Nucleus accumbens (tissue), 56 donors: ENCODE data around the gene RBP3.
"Not testable (repeated sequence)": the region's sequence is repeated elsewhere in the genome, so short reads cannot be mapped to it uniquely, and the experiment has no call there.

Experiments used
- DNase-seq, 56 donors: peaks; one replicate each; lab custom pipeline; 2025; lab: John Stamatoyannopoulos, UW

RBP3 gene

DNA sequence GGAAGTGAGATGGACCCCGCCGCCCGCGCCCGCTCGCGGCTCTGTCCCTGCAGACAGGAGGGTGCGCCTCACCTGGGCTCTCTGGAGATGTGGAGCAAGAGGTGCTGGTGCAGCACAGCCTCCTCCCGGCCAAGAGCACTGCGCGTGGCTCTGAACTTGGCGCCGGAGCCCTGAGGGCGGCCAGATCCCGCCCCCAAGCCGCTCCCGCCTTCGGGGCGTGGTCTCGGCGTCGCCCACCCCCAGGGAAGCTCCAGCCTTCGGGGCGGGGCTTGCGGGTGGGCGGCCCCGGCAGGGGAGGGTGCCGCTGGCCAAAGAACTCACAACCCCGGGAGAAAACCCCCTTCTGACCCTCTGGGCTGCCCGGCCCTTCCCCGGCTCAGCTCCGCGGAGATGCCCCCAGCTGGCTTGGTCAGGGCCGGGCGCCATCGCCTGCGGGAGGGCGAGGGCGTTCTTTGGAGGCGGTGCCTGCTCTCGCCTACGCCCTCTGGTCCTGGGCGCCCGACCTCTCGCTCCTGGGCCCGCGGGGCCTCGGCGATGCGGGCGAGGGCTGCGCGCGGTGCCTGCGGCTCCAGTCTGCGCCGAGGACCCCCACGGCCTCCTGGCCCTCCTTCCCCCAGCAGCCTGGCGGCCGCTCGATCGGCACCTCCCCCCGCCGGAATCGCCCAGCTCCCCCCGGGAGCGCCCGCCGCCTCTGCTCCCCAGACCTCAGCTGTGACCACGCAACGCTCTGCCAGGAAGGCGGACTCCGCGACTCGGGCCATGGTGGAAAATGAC, 36.2 kb downstream of the RBP3 start, which contains the start of gene ZNF488:
Gene ZNF488 (minus strand): TSS at position 146 of the 774 bp plus-strand sequence. CDS start 15,464 bp downstream, outside the sequence.
- peak in 55 of 56 donors; percentile 35 to 95 (median 84) for DNase-seq

GRCh38 chr10:47386104-47386503, 37.9 kb downstream of the RBP3 start:
- DNase-seq: not testable (repeated sequence)

DNA sequence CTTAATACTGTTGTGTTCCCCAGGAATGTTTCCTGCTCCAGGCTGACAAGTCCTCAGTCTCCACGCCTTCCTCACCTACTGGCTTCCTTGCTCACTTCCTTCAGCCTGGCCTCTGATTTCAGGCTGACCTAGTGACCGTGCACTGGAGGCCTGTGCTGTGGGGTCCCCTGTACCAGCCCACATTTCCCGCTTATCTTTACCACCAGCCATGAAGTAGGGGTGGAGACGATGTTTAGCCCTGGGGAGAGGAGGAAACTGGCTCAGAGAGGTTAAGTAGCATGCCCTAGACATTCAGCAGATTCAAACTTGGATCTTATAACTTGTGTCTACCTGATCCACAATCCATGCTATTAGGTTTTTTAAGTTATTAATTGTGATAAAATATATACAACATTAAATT, 40.7 kb downstream of the RBP3 start:
- DNase-seq: no peak

DNA sequence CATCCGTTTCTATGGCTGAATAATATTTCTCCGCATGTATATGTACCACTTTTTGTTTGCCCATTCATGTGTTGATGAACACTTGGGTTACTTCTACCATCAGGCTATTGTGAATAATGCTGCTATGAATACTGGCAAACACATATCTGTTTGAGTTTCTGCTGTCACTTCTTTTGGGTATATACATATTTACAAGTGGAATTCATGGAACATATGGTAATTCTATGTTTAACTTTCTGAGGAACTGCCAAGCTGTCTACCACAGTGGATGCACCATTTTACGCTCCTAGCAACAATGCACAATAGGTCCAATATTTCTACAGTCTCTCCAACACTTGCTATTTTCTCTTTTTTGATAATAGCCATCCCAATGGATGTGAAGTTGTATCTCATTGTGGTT, 41.5 kb downstream of the RBP3 start:
- no peak for DNase-seq

- no peak for DNase-seq
These were observed 48.2 kb downstream of the RBP3 start for GRCh38 chr10:47396311-47396717.

GRCh38 chr10:47397256-47397655, 49.1 kb downstream of the RBP3 start:
- DNase-seq: no peak

GRCh38 chr10:47400251-47400650, 52.1 kb downstream of the RBP3 start:
- DNase-seq: no peak

GRCh38 chr10:47400786-47401185, 52.6 kb downstream of the RBP3 start:
- DNase-seq: no peak

DNA sequence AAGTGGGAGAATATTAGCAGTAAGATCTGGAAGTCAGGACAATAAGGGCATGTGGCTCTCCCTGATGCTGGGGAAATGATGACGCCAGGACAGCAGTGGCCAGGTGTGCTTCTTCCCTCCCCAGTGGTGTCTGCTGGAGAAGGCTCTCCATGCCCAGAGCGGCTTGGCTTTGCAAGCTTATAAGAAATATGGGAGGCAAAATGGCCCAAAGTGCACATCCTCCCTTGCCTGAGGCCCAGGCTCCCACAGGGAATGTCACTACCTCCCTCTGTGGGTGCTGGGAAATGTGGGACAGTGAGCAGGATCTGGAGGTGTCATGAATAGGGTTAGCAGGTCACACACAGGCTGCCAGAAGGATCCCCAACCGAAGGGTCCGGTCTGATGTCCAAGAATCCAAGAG, 53.0 kb downstream of the RBP3 start:
- no peak for DNase-seq

GRCh38 chr10:47401874-47402640, 53.9 kb downstream of the RBP3 start:
- DNase-seq: no peak

DNA sequence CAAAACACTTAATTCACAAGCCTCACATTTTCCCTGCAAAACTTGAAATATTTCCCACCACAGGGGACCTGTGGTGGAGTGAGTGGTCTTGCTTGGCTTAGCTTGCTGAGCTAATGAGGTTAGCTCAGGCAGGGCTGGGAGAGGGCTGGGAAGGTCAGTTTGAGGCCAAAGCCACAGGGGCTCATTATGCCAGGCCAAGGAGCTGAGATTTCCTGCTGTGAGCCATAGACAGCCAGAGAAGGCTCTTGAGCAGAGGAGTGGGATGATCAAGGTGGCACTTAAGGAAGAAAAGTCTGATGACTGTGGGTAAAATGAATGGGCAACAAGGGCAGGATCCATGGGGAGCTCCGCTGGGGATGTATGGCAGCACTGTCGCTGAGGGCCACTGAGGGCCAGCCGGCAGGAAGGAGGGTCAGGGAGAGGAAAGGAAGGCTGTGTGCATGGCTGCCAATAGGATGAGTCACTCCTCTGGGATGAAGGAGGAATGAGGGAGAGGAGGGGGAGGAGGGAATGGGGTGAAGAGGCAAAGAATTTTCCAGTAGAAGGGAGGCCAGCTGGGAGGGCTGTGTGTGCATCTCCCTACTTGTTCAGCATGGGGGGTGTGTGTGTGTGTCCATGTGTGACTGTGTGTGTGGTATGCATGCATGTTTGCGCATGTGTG, 54.6 kb downstream of the RBP3 start:
- DNase-seq: peak in 1 of 56 donors; percentile 65

DNA sequence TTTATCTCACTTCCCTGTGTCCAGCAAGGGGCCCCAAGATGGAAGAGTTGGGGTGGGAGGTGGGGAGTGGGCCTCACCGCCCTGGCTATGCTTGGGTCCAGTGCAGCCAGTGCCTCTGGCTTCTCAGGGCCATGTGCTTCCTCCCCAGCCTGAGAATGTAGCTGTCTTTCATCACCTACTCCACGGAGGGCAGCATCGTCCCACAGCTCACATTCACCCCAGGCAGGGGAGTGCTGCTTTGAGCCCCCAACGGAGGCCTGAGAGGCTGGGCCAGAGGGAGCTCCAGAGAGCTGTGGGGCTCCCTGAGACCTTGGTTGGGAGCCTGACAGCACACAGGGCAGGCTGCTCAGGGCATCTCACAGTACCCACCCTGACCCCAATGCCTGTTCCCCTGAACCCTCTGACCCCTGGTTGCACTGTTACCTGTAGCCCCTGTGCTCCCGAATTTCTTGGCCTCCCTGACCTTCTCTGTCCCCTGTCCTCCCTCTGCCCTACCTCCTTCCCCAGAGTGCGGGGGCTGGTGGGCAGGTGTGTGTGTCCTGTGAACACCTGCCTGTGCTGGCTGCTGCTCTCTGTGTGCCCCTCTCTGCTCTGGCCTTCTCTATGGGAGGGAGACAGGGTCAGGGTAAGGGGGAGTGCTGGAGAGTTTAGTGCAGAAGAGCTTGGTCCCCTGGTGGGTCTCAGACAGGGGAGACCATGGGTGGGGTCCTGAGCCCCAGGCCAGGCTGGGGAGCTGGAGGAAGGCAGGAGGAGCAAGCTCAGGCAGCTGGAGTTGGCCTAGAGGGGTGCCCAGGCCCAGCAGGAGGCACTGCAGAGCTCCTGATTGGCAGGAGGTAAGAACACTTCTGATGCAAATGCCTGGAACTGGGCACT, 55.5 kb downstream of the RBP3 start:
- no peak for DNase-seq

GRCh38 chr10:47404446-47404845, 56.3 kb downstream of the RBP3 start:
- no peak for DNase-seq

DNA sequence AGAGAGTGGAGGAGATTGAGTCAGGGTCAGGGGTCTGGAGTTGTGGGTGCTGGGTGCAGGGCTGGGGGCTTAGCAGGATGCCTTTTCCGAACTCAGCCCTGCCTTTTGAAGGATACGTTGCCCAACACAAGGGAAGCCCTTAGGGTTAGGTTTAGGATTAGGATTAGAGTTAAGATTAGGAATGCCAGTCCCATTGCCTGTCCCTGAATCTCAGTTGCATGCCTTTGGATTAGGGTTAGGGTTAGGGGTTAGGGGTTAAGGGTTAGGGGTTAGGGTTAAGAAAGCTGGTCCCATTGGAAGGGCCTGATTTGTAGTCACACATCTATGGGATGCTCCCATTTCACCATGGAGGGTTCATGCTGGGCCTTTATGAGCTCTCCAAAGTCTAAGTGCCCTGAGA, 56.8 kb downstream of the RBP3 start:
- DNase-seq: no peak

DNA sequence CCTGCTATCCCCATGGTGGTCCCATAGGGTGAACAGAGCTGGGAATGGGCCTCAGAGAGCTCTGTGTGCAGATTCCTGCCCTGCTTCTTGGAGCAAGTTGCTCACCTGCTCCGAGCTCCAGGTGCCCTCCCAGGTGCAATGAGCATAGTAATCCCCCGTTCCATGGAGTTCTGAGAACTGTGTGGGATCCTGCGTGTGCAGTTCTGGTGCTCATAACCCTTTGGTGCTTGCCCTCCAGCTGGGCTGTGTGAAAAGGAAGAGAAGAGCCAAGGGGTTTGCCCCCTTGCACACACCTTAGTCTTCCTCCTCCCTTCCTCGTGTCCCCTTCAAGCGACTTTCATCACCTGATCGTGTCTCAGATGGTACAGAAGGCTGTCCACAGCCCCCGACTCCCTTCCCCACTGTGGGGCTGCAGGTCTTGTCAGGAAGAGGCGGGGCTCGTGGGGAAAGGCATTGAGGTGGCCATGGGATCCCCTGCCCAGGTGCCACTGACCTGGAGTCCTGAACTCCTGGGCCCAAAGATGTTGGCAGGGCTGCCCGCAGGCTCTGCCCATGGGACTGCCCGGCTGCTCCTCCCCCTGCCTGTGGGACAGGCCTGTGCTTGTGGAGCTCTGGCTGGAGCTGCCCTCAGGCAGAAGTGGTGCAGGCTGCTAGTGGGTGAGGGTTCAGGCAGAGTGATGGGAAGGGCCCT, 57.8 kb downstream of the RBP3 start:
- no peak for DNase-seq

DNA sequence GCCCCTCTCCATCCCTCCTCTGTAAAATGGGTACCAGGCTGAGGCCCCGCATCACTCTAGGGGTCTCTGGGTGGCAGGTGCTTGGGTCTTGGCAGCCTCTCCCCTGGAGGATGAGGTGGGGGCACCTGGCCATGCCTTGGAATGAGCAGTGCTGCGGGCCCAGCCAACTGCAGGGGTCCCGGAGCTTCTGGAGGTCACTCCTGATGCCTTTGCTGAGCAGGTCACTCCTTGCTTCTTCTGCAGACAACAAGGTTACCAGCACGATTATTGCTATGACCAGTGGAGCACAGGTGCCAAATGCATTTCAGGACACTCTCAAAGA, 58.3 kb downstream of the RBP3 start:
- DNase-seq: no peak

- no peak for DNase-seq
These were observed 58.9 kb downstream of the RBP3 start for GRCh38 chr10:47406870-47407691.
